Activated CD4-positive, alpha-beta memory T cell treated with anti-CD3 and anti-CD28 coated beads for 36 hours (primary cell): ENCODE measurements around the gene TAOK2. TPM values are rescaled to one million over a fixed set of nuclear protein-coding genes. Genes with fewer than 3 reads are reported as not detected.
A peak's percentile ranks its signal among the peaks of the same experiment; 100 is the strongest.

ENCODE experiments used
- CTCF ChIA-PET: fragments of 350-600 bp; sonication (Branson Sonifier 250); formaldehyde crosslinking; loops from one replicate; lab custom pipeline; 2021; ENCODE audit warnings: antibody characterized with exemption, inconsistent platforms; lab: Charles Lee
- POLR2A ChIA-PET: fragments of 350-600 bp; sonication (Branson Sonifier 250); formaldehyde crosslinking; loops from one replicate; lab custom pipeline; 2021; ENCODE audit warnings: antibody characterized with exemption; lab: Charles Lee
- DNase-seq: peaks from one replicate; pipeline ENCODE4 v3.0.0-alpha.2; 2020
- H3K27ac Mint-ChIP-seq: one replicate; pipeline ENCODE4 v1.8.0; 2021; ENCODE audit warnings: mixed read lengths
- H3K27me3 Mint-ChIP-seq: one replicate; pipeline ENCODE4 v1.8.0; 2021; ENCODE audit warnings: mixed read lengths
- H3K36me3 Mint-ChIP-seq: one replicate; pipeline ENCODE4 v1.8.0; 2021; ENCODE audit warnings: mixed read lengths
- H3K4me1 Mint-ChIP-seq: one replicate; pipeline ENCODE4 v1.8.0; 2021; ENCODE audit warnings: low read depth, mixed read lengths
- H3K4me3 Mint-ChIP-seq: one replicate; pipeline ENCODE4 v1.8.0; 2021; ENCODE audit warnings: mild to moderate bottlenecking, mixed read lengths
- H3K9me3 Mint-ChIP-seq: one replicate; pipeline ENCODE4 v1.8.0; 2021; ENCODE audit warnings: mixed read lengths
- intact Hi-C: fragments of 100-400 bp; cut with micrococcal nuclease; formaldehyde crosslinking; loops from one replicate; pipeline ENCODE4 v1.15.1; 2023
- total RNA-seq, 2 experiments: library from RNA; stranded (reverse); gene quantifications; one replicate each; pipeline ENCODE4 v1.2.3, GENCODE V29; 2021

Gene TAOK2
- total RNA-seq, 2 experiments from 2014 or later = 27.2 to 28.2 TPM

- no peaks in the 10 kb centered on the region for H3K27me3 Mint-ChIP-seq
- no peaks in the 10 kb centered on the region for H3K4me1 Mint-ChIP-seq
- ChIA-PET CTCF (no interaction called here), POLR2A (interaction anchor here (1.2 to 1.7 kb wide), 2 partner anchors 9 to 11 kb away, joined by 3 to 5 read pairs; partner anchors contain the start of gene TAOK2)
- no peak for DNase-seq
- no peaks in the 10 kb centered on the region for H3K9me3 Mint-ChIP-seq
- intact Hi-C loops = no loop called here
- H3K36me3 Mint-ChIP-seq = peaks cover 61% of the 10 kb centered on the region
- no peak overlapping the region for H3K27ac Mint-ChIP-seq
- H3K4me3 Mint-ChIP-seq = no peak overlapping the region
These were observed 9.1 kb downstream of the TAOK2 start for GRCh38 chr16:29982560-29983419.

- ChIA-PET POLR2A (interaction anchor here (1.2 to 1.7 kb wide), 2 partner anchors 10 kb away, joined by 3 to 5 read pairs; partner anchors contain the start of gene TAOK2), CTCF (no interaction called here)
- no peak for DNase-seq
- peaks cover 58% of the 10 kb centered on the region for H3K36me3 Mint-ChIP-seq
- no peaks in the 10 kb centered on the region for H3K4me1 Mint-ChIP-seq
- H3K4me3 Mint-ChIP-seq = no peak overlapping the region
- no peaks in the 10 kb centered on the region for H3K9me3 Mint-ChIP-seq
- H3K27me3 Mint-ChIP-seq = no peaks in the 10 kb centered on the region
- intact Hi-C loops = no loop called here
- H3K27ac Mint-ChIP-seq = no peak overlapping the region
These were observed 9.9 kb downstream of the TAOK2 start for GRCh38 chr16:29983420-29984136.

GRCh38 chr16:29984137-29984763 lies 10.6 kb downstream of the TAOK2 start:
- H3K36me3 Mint-ChIP-seq = peaks cover 57% of the 10 kb centered on the region
- H3K27me3 Mint-ChIP-seq = no peaks in the 10 kb centered on the region
- H3K4me1 Mint-ChIP-seq = no peaks in the 10 kb centered on the region
- CTCF ChIA-PET = no interaction called here
- DNase-seq = no peak
- no peak overlapping the region for H3K4me3 Mint-ChIP-seq
- POLR2A ChIA-PET = interaction anchor here (1.7 kb wide), 1 partner anchor 9 kb away, joined by 5 read pairs; no protein-coding TSS in a partner anchor
- no peaks in the 10 kb centered on the region for H3K9me3 Mint-ChIP-seq
- intact Hi-C loops = no loop called here
- no peak overlapping the region for H3K27ac Mint-ChIP-seq

- Mint-ChIP-seq H3K27me3 (no peaks in the 10 kb centered on the region), H3K27ac (no peak overlapping the region), H3K9me3 (no peaks in the 10 kb centered on the region), H3K4me3 (no peak overlapping the region), H3K36me3 (peaks cover 55% of the 10 kb centered on the region), H3K4me1 (no peaks in the 10 kb centered on the region)
- no peak for DNase-seq
- CTCF ChIA-PET = no interaction called here
- intact Hi-C loops = no loop called here
- POLR2A ChIA-PET = no interaction called here
These were observed 11.1 kb downstream of the TAOK2 start for GRCh38 chr16:29984764-29985147.

- Mint-ChIP-seq H3K27me3 (no peaks in the 10 kb centered on the region), H3K4me3 (no peak overlapping the region), H3K27ac (peak overlapping the region; percentile 33), H3K36me3 (peaks cover 52% of the 10 kb centered on the region), H3K9me3 (no peaks in the 10 kb centered on the region), H3K4me1 (no peaks in the 10 kb centered on the region)
- POLR2A ChIA-PET = interaction anchor here (0.6 to 0.8 kb wide), 3 partner anchors 8 to 59 kb away, joined by 3 to 4 read pairs (median 3); partner anchors contain the start of gene INO80E
- intact Hi-C loops = no loop called here
- no peak for DNase-seq
- CTCF ChIA-PET = no interaction called here
These were observed 11.7 kb downstream of the TAOK2 start for GRCh38 chr16:29985271-29985811.

- Mint-ChIP-seq H3K27ac (no peak overlapping the region), H3K36me3 (peaks cover 51% of the 10 kb centered on the region), H3K27me3 (no peaks in the 10 kb centered on the region), H3K4me3 (no peak overlapping the region), H3K4me1 (no peaks in the 10 kb centered on the region), H3K9me3 (no peaks in the 10 kb centered on the region)
- DNase-seq = no peak
- CTCF ChIA-PET = no interaction called here
- POLR2A ChIA-PET = interaction anchor here (0.7 kb wide), 1 partner anchor 10 kb away, joined by 3 read pairs; the partner anchor contains the start of gene INO80E
- intact Hi-C loops = no loop called here
These were observed 12.6 kb downstream of the TAOK2 start for GRCh38 chr16:29986231-29986630.

- H3K4me3 Mint-ChIP-seq = no peak overlapping the region
- no peak for DNase-seq
- H3K27ac Mint-ChIP-seq = no peak overlapping the region
- ChIA-PET POLR2A (no interaction called here), CTCF (interaction anchor here (0.9 kb wide), 1 partner anchor 10 kb away, joined by 3 read pairs; no protein-coding TSS in a partner anchor)
- no peaks in the 10 kb centered on the region for H3K4me1 Mint-ChIP-seq
- intact Hi-C loops = no loop called here
- H3K27me3 Mint-ChIP-seq = no peaks in the 10 kb centered on the region
- peaks cover 48% of the 10 kb centered on the region for H3K36me3 Mint-ChIP-seq
- no peaks in the 10 kb centered on the region for H3K9me3 Mint-ChIP-seq
These were observed 13.3 kb downstream of the TAOK2 start for GRCh38 chr16:29986931-29987330.

GRCh38 chr16:29987371-29988085 lies 13.9 kb downstream of the TAOK2 start:
- Mint-ChIP-seq H3K36me3 (peaks cover 43% of the 10 kb centered on the region), H3K4me1 (no peaks in the 10 kb centered on the region), H3K27ac (no peak overlapping the region), H3K27me3 (no peaks in the 10 kb centered on the region), H3K4me3 (no peak overlapping the region), H3K9me3 (no peaks in the 10 kb centered on the region)
- CTCF ChIA-PET = interaction anchor here (0.9 kb wide), 1 partner anchor 11 kb away, joined by 3 read pairs; no protein-coding TSS in a partner anchor
- intact Hi-C loops = no loop called here
- POLR2A ChIA-PET = no interaction called here
- no peak for DNase-seq

GRCh38 chr16:29988346-29989075 lies 14.8 kb downstream of the TAOK2 start:
- intact Hi-C loops = no loop called here
- H3K4me1 Mint-ChIP-seq = peaks cover under 1% of the 10 kb centered on the region
- peaks cover 36% of the 10 kb centered on the region for H3K36me3 Mint-ChIP-seq
- ChIA-PET POLR2A (no interaction called here), CTCF (no interaction called here)
- no peak overlapping the region for H3K4me3 Mint-ChIP-seq
- H3K27me3 Mint-ChIP-seq = no peaks in the 10 kb centered on the region
- DNase-seq = no peak
- no peak overlapping the region for H3K27ac Mint-ChIP-seq
- no peaks in the 10 kb centered on the region for H3K9me3 Mint-ChIP-seq

GRCh38 chr16:29989111-29989858 lies 15.6 kb downstream of the TAOK2 start:
- Mint-ChIP-seq H3K27ac (no peak overlapping the region), H3K27me3 (no peaks in the 10 kb centered on the region), H3K9me3 (no peaks in the 10 kb centered on the region), H3K36me3 (peaks cover 31% of the 10 kb centered on the region), H3K4me3 (no peak overlapping the region), H3K4me1 (peaks cover 8% of the 10 kb centered on the region)
- no peak for DNase-seq
- POLR2A ChIA-PET = no interaction called here
- CTCF ChIA-PET = no interaction called here
- intact Hi-C loops = no loop called here
